ENCODE measurements around the gene ZNF722.

Gene ZNF722

DNA sequence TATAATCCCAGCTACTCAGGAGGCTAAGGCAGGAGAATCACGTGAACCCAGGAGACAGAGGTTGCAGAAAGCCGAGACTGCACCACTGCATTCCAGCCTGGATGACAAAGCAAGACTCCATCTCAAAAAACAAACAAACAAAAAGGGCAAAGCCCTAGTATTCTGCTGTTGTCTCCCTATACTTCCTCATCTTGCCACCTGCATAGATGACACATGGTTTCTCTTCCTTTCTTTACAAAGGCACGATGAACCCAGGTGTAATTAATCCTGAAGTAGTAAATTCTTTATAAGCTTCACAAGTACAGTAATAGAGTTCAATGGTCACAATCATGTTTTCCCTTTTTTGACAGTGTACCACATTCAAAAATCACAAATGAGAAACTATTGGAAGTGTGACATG lies 36.7 kb downstream of the ZNF722 start:
- H3K4me1 ChIP-seq (ENCODE audit: low read length): no peaks in the 10 kb centered on the region
- no peak overlapping the region for H3K9ac ChIP-seq (ENCODE audit: low read length)
- H3K4me2 ChIP-seq (ENCODE audit: low read depth, low read length): no peak overlapping the region
- no peaks in the 10 kb centered on the region for H4K20me1 ChIP-seq (ENCODE audit: insufficient read depth, low read length)
- H3K36me3 ChIP-seq (replicated peaks; ENCODE audit: insufficient read depth, low read length): no peaks in the 10 kb centered on the region
- no peak overlapping the region for H3K27ac ChIP-seq (ENCODE audit: low read length)
- H3F3A ChIP-seq (ENCODE audit: insufficient read depth, low read length): no peaks in the 10 kb centered on the region
- DNase-seq: no peak
- H3K79me2 ChIP-seq (ENCODE audit: low read length): no peaks in the 10 kb centered on the region
- no peaks in the 10 kb centered on the region for H3K27me3 ChIP-seq (replicated peaks; ENCODE audit: insufficient read depth, low read length)
- no peaks in the 10 kb centered on the region for H3K9me3 ChIP-seq (replicated peaks; ENCODE audit: insufficient read depth, low read length)
- no peaks in the 10 kb centered on the region for H3K9me2 ChIP-seq (replicated peaks; ENCODE audit: insufficient read depth, low read length)
- no peak overlapping the region for H2AFZ ChIP-seq (ENCODE audit: low read length)
- TF ChIP-seq EZH2 (optimal IDR thresholded peaks at IDR 0.05; ENCODE audit: low read depth, low read length): no peak
- TF ChIP-seq EZH2phosphoT487 (IDR thresholded peaks at IDR 0.05; ENCODE audit: low read length): no peak
- TF ChIP-seq, protein P1, sequence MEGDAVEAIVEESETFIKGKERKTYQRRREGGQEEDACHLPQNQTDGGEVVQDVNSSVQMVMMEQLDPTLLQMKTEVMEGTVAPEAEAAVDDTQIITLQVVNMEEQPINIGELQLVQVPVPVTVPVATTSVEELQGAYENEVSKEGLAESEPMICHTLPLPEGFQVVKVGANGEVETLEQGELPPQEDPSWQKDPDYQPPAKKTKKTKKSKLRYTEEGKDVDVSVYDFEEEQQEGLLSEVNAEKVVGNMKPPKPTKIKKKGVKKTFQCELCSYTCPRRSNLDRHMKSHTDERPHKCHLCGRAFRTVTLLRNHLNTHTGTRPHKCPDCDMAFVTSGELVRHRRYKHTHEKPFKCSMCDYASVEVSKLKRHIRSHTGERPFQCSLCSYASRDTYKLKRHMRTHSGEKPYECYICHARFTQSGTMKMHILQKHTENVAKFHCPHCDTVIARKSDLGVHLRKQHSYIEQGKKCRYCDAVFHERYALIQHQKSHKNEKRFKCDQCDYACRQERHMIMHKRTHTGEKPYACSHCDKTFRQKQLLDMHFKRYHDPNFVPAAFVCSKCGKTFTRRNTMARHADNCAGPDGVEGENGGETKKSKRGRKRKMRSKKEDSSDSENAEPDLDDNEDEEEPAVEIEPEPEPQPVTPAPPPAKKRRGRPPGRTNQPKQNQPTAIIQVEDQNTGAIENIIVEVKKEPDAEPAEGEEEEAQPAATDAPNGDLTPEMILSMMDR (IDR thresholded peaks at IDR 0.05; ENCODE audit: low read length): no peak
- H3K4me3 ChIP-seq (ENCODE audit: low read length): no peak overlapping the region

DNA sequence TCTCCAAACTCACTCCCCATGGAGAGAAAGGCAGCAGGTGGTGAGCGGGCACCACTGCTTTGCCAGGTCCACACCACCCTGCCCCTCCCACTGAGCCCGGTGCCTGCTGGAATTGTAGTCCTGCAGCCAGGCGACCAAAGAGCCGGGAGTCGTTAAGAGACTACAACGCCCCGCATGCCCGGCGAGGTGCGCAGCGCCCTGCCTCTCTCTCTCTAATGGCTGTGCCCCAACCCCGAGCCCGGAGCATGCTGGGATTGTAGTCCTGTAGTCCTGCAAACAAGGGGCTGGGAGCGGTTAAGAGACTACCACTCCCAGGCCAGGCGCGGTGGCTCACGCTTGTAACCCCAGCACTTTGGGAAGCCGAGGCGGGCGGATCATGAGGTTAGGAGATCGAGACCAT lies 38.4 kb downstream of the ZNF722 start:
- Histone ChIP-seq H4K20me1 (ENCODE audit: insufficient read depth, low read length) (no peaks in the 10 kb centered on the region), H3K4me2 (ENCODE audit: low read depth, low read length) (no peak overlapping the region), H3K27ac (ENCODE audit: low read length) (no peak overlapping the region), H2AFZ (ENCODE audit: low read length) (no peak overlapping the region), H3K79me2 (ENCODE audit: low read length) (no peaks in the 10 kb centered on the region), H3K9me2 (replicated peaks; ENCODE audit: insufficient read depth, low read length) (no peaks in the 10 kb centered on the region), H3K9ac (ENCODE audit: low read length) (no peak overlapping the region), H3K9me3 (replicated peaks; ENCODE audit: insufficient read depth, low read length) (no peaks in the 10 kb centered on the region), H3K36me3 (replicated peaks; ENCODE audit: insufficient read depth, low read length) (no peaks in the 10 kb centered on the region), H3F3A (ENCODE audit: insufficient read depth, low read length) (no peaks in the 10 kb centered on the region), H3K4me1 (ENCODE audit: low read length) (no peaks in the 10 kb centered on the region), H3K4me3 (ENCODE audit: low read length) (no peak overlapping the region), H3K27me3 (replicated peaks; ENCODE audit: insufficient read depth, low read length) (no peaks in the 10 kb centered on the region)
- TF ChIP-seq, protein P1 (IDR thresholded peaks at IDR 0.05; ENCODE audit: low read length): no peak
- TF ChIP-seq EZH2 (optimal IDR thresholded peaks at IDR 0.05; ENCODE audit: low read depth, low read length) (no peak), EZH2phosphoT487 (IDR thresholded peaks at IDR 0.05; ENCODE audit: low read length) (no peak)
- no peak for DNase-seq

DNA sequence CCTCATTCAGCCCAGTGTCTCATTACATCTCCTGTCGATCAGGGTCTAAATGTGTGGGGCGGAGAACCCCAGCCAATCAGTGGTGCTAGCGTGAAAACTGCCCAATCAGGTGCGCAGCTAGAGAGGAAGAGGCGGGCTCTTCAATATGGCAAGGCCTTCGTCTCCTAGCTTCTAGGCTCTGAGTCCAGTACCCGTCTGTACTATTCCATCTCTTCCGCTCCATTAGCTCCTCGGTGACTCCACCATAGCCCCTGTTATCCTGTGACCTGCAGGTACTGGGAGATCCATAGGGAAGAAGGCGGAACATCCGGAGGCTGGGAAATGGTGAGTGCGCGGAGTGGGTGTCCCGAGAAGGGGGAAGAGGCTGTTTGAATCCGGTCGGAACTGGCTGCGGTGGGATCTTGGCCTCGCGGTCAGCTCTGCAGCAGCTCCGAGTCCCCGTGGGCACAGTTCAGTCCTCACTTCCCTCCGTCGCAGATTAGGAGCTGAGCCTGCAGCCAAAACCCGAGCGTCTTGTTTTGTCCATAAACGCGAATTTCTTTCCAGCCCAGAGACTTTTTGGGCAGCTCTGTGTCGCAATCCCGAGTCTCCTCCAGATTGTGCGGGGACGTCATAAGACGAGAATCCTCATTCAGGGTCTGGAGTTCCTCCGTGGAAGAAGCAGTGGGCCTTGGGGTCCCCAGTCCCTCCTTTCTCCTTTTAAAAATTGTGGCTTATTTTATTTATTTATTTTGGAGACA lies 46.8 kb downstream of the ZNF722 start, which contains the start of gene ZNF727:
ZNF727 (plus strand) TSS at position 134 of the 740 bp plus-strand sequence; CDS start at position 322, 188 bp downstream.
- H3K4me2 ChIP-seq (ENCODE audit: low read depth, low read length): no peak within 1 kb of the TSS
- no peaks in the 10 kb centered on the region for H3K36me3 ChIP-seq (replicated peaks; ENCODE audit: insufficient read depth, low read length)
- no peaks in the 10 kb centered on the region for H3F3A ChIP-seq (ENCODE audit: insufficient read depth, low read length)
- no peaks in the 10 kb centered on the region for H3K9me2 ChIP-seq (replicated peaks; ENCODE audit: insufficient read depth, low read length)
- no peak within 1 kb of the TSS for H2AFZ ChIP-seq (ENCODE audit: low read length)
- H3K4me1 ChIP-seq (ENCODE audit: low read length): no peaks in the 10 kb centered on the region
- H3K4me3 ChIP-seq (ENCODE audit: low read length): peak within 1 kb of the TSS; percentile 25; the same call in 1 of the 2 replicates
- no peaks in the 10 kb centered on the region for H3K27me3 ChIP-seq (replicated peaks; ENCODE audit: insufficient read depth, low read length)
- no peaks in the 10 kb centered on the region for H4K20me1 ChIP-seq (ENCODE audit: insufficient read depth, low read length)
- no peaks in the 10 kb centered on the region for H3K9me3 ChIP-seq (replicated peaks; ENCODE audit: insufficient read depth, low read length)
- no peak within 1 kb of the TSS for H3K27ac ChIP-seq (ENCODE audit: low read length)
- TF ChIP-seq EZH2 (optimal IDR thresholded peaks at IDR 0.05; ENCODE audit: low read depth, low read length): no peak
- TF ChIP-seq EZH2phosphoT487 (IDR thresholded peaks at IDR 0.05; ENCODE audit: low read length): no peak
- H3K79me2 ChIP-seq (ENCODE audit: low read length): no peaks in the 10 kb centered on the region
- peak within 1 kb of the TSS; percentile 4; the same call in 1 of the 2 replicates for H3K9ac ChIP-seq (ENCODE audit: low read length)
- peak; percentile 17 for DNase-seq

DNA sequence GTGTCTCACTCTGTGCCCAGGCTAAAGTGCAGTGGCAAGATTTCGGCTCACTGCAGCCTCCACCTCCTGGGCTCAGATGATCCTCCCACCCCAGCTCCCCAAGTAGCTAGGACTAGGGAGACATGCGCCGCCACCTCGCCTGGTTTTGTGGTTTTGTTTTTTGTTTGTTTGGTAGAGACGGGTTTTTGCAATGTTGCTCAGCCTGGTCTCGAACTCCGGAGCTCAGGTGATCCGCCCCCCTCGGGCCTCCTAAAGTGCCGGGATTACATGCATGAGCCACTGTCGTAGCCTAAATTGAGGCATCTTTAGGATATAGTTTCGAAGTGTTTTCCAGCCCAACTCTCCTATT lies 47.4 kb downstream of the ZNF722 start:
- Histone ChIP-seq H3K27ac (ENCODE audit: low read length) (no peak overlapping the region), H2AFZ (ENCODE audit: low read length) (no peak overlapping the region), H3K9ac (ENCODE audit: low read length) (no peak overlapping the region; the same call in 1 of the 2 replicates)

More for the DNA sequence above, 47.4 kb downstream of the ZNF722 start:
- no peaks in the 10 kb centered on the region for H4K20me1 ChIP-seq (ENCODE audit: insufficient read depth, low read length)
- H3K4me1 ChIP-seq (ENCODE audit: low read length): no peaks in the 10 kb centered on the region
- no peaks in the 10 kb centered on the region for H3K27me3 ChIP-seq (replicated peaks; ENCODE audit: insufficient read depth, low read length)
- no peaks in the 10 kb centered on the region for H3K9me3 ChIP-seq (replicated peaks; ENCODE audit: insufficient read depth, low read length)
- H3K9me2 ChIP-seq (replicated peaks; ENCODE audit: insufficient read depth, low read length): no peaks in the 10 kb centered on the region
- TF ChIP-seq EZH2 (optimal IDR thresholded peaks at IDR 0.05; ENCODE audit: low read depth, low read length) (no peak), EZH2phosphoT487 (IDR thresholded peaks at IDR 0.05; ENCODE audit: low read length) (no peak)
- TF ChIP-seq, protein P1 (IDR thresholded peaks at IDR 0.05; ENCODE audit: low read length): no peak
- H3K4me2 ChIP-seq (ENCODE audit: low read depth, low read length): no peak overlapping the region
- no peaks in the 10 kb centered on the region for H3K36me3 ChIP-seq (replicated peaks; ENCODE audit: insufficient read depth, low read length)
- no peaks in the 10 kb centered on the region for H3K79me2 ChIP-seq (ENCODE audit: low read length)
- DNase-seq: no peak
- H3K4me3 ChIP-seq (ENCODE audit: low read length): no peak overlapping the region
- no peaks in the 10 kb centered on the region for H3F3A ChIP-seq (ENCODE audit: insufficient read depth, low read length)
